ENCODE results near the gene JARID2.

DNA sequence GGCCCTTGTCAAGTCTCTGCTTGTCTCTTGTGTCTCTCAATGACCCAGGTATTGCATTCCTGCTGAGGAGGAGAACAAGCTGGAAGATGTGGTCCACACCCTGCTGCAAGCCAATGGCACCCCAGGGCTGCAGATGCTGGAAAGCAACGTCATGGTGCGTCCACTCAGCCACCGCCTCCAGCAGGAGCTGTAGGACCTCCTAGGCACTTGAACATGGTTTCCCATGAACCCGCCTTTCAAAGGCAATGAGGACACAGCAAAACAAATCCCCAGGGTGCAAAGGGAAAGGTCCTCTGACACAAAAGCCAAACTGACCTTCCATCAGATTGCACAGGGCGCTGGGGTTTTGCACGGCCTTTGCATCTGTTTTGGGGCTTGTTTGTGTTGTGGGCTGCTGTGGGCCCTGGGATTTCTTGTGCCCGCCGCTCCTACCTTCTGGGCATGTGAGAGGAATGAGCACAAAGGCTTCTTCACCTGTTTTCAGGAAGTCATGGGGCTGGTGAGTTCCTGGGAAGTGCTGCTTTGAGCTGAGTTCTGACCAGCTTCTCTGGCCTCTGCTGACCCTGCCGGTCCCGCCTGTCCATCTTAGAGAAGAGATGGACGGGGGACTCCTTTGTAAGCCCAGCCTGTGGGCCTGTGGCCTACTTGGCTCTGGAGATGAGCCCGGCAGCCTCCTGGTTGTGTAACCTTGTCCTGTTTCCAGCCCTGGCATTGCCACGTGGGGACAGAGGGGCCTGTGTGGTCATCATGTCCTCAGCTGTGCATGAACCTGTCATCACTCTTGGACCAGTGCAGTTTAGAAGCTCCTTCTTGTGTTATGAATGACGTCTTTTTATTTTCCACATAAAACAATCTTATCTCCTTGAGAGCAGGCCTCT, 265.6 kb downstream of the JARID2 start:
- no peak for TF ChIP-seq EZH2 (IDR thresholded peaks at IDR 0.05; ENCODE audit: borderline replicate concordance, low read length)
- TF ChIP-seq, protein P1, sequence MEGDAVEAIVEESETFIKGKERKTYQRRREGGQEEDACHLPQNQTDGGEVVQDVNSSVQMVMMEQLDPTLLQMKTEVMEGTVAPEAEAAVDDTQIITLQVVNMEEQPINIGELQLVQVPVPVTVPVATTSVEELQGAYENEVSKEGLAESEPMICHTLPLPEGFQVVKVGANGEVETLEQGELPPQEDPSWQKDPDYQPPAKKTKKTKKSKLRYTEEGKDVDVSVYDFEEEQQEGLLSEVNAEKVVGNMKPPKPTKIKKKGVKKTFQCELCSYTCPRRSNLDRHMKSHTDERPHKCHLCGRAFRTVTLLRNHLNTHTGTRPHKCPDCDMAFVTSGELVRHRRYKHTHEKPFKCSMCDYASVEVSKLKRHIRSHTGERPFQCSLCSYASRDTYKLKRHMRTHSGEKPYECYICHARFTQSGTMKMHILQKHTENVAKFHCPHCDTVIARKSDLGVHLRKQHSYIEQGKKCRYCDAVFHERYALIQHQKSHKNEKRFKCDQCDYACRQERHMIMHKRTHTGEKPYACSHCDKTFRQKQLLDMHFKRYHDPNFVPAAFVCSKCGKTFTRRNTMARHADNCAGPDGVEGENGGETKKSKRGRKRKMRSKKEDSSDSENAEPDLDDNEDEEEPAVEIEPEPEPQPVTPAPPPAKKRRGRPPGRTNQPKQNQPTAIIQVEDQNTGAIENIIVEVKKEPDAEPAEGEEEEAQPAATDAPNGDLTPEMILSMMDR (conservative IDR thresholded peaks at IDR 0.05 in 1 of 2, IDR thresholded peaks at IDR 0.05 in 1 of 2; ENCODE audit: extremely low read depth in 1 of 2, insufficient read depth in 1 of 2, low read depth in 1 of 2, low read length in 2 of 2) = no peak

Data from mammary epithelial cell (primary cell).